GM21825 (cell line): ENCODE results near the gene SLAMF9.
"Not testable (repeated sequence)": the region's sequence is repeated elsewhere in the genome, so short reads cannot be mapped to it uniquely, and the experiment has no call there.

Experiments used
- ATAC-seq: cut with Tn5 transposase; IDR thresholded peaks from one replicate; pipeline ENCODE4 v1.9.1; 2021; ENCODE audit warnings: mild to moderate bottlenecking, moderate library complexity; ENCODE audit not compliant: unreplicated experiment

The SLAMF9 gene

DNA sequence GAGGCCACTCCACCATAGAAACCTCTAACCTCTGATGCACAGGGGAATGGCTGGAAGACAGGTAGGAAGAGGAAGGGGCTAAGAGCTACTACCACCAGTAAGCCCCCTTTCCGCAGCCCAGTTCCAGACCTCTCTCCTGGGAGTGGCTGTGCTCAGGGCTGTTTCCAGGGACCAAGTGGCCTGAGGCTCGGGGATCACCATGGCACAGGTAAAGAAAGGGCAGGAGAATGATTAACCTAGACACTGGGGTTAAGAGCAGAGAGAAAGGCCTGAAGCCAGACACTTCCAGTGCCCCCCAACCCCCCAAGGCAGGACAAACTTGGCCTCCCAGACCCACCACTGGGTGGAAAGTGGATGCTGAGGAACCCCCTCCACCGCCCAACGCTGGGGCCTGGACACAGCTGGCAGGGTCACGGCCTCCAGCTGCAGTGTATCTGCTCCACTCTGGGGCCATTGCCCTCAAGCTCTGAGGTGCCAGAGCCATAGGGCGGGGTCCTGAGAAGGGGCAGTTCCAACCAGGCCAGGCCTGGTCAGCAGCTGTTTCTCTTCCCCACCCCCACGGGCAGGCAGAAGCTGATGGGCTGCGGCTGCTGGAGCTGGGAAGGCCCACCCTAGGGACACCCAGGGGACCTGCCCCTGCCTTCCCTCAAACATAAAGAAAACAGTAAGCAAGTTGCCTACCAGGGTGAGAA, 31.4 kb downstream of the SLAMF9 start:
- ATAC-seq, result no peak

DNA sequence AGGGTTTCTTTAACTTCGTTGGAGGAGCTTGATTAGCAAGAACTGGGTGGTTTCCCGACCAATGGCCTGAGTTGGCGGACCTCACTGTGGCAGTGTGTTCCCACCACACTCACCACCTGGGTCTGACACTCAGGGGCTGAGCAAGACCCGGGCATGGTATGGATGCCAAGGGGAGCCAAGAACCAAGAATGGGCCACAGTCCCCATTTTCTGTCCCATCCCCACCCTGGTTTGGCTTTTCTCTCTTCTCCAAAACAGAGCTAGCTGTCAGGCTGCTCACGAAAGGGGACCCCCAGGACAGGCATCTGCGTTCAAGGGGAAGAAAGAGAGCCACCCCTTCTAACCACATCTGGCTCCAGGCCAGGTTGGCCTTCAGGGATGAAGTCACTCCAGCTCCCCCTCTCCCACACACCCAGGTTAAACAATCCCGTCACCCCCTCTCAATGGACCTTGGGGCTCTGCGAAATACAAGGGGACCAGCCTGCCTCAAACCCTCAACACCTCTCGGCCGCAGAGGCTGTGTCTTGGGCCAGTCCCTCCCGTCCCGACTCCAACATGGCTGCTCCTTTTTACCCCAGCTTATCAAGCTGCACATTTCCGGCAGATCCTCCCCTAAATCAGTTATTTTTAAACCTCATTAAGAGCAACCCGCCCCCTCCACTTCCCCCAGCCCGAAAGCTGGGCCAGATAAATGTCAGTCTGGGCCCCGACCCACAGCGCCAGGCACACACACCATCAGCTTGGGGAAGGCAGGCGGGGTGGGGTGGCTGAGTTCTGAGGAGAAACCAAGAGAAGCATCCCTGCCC, 32.1 kb downstream of the SLAMF9 start:
- no peak for ATAC-seq

DNA sequence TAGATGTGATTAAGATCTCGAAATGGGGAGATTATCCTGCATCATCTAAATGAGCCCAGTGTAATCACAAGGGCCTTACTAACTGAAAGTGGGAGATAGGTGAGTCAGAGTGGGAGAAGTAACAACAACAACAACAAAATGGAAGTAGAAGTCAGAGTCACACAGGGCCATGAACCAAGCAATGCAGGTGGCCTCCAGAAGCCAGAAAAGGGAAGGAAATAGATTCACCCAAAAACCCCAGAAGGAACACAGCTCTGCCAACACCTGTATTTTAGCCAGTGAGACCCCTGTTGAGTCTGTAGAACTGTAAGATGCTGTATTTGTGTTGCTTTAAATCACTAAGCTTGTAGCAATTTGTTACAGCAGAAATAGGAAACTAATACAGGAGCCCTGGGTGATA, 32.8 kb downstream of the SLAMF9 start:
- ATAC-seq, result peak; percentile 19

DNA sequence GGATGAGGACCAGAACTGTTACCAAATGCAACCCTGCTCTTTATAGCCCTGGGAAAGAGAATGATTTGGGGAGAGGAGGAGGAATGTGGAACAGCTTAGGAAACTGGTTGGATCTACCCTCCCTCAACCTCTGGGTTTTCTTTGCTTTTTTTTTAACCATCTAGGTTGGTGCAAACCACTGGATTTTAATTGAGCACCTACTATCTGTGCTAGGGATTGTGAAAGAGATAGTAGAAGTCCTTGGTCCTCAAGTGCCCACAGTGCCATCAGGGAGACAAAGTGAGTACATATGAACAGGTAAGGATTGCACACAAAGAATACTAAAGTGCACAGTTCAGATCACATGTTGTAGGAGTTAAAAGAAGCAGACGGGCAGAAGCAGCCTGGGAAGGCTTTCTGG, 33.4 kb downstream of the SLAMF9 start:
- no peak for ATAC-seq

DNA sequence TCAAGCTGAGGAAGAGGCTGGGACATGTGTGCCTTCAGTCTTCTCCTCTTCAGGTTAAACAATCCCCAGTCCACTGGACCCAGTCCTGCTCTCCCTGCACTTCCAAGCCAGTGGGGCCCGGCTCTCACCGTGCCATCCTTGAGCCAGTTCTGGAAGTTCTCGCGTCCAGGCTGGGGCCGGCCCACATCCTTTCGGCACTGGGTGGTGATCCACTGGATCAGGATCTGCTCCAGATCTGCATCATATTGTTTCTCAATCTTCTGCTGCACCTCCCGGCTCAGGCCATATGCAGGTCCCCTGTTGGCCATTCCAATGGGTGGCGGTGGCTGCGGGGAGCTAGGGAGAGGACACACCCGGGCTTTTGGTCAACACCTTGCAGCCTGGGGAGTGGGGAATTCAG, 33.8 kb downstream of the SLAMF9 start:
- ATAC-seq, result no peak

DNA sequence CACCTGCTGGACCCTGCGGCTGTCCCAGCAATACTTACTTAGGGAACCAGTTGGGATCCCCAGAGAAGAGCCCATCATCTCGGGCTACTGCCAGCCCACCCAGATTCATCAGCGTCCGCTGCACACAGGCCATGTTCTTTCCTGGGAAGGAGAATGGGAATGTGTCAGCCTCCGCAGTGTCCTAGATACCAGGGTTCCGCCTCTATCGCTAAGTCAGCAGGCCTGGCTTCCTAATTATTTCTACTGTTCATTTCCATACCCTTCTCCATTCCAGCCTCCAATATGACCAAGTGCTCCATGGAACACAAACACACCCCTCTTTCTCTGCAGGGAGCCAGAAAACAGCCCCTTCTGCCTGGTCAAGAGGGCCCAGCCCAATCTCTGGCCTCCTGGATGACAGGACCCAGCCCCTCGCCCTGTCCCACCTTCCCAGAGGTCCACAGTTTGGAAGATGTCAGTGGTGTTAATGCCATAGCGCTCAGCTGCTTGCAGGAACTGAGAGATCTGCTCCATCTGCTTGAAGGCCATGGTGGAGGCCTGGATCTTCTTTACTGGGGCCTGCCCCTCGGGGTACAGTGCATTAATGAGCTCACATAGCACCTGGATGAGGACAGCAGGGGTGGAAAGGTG, 34.7 kb downstream of the SLAMF9 start:
- ATAC-seq, result no peak

DNA sequence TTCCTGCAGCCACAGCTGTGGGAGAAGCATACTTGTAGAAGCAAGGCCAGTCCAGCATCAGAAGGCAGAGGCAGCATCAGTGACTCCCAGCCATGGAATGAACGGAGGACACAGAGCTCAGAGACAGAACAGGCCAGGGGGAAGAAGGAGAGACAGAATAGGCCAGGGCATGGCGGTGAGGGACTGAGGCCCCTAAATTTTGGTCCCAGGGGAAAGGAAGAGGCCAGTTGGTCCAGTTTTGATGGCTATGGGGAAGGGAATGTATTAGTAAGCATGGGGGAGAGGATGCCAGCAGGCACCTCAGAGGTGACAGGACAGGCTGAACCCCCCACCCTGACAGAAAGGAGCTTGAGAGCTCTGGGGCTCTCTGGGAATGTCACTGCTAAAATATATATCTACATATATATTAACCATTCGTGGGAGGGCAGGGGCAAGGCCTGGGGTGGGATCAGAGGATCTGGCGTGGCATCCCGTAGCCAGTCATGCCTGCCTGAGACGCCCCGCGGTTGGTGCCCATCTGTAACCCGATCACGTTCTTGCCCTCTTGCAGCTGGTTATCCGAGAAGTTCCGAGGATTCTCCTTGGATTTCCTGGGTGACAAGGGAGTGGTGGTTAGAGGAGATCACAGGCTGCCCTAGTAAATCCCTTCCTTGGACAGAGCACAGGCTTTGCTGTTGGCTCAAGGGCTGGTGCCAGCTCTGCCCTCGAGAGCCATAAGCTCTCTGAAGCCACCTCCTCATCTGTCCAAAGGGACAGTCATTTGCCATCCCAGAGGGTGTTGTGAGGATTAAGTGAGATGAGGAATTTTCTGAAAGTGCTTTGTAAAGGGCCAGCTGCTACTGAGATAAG, 35.5 kb downstream of the SLAMF9 start:
- no peak for ATAC-seq

DNA sequence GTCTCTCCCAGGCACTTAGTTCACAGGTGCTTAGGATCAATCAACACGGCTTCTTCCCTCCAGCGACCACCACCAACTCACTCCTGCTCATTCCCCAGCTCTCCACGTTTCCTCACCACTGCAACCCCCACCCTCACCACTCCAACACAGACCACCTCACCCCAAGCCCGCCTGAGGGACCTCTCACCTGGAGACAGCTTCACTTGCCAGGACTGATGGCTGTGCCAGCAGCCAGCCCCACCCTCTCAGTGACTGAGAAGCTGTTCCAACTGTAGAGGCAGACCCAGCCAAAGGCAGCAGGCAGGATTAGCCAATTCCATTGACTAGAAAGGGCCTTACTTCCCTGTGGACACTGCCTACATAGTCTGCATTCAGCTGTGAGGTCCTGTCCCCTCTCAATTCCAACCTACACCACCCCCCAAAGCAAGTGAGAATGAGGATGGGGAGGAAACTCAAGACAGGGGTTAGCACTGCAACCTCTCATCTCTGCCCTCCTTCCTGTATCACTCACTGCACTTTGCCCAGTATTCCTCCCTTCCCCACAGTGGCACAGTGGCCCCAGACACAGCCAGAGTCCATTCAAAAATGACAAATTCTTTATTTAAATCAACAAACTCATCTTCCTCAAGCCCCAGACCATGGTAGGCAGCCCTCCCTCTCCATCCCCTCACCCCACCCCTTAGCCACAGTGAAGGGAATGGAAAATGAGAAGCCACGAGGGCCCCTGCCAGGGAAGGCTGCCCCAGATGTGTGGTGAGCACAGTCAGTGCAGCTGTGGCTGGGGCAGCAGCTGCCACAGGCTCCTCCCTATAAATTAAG, 36.3 kb downstream of the SLAMF9 start:
- ATAC-seq, result no peak

DNA sequence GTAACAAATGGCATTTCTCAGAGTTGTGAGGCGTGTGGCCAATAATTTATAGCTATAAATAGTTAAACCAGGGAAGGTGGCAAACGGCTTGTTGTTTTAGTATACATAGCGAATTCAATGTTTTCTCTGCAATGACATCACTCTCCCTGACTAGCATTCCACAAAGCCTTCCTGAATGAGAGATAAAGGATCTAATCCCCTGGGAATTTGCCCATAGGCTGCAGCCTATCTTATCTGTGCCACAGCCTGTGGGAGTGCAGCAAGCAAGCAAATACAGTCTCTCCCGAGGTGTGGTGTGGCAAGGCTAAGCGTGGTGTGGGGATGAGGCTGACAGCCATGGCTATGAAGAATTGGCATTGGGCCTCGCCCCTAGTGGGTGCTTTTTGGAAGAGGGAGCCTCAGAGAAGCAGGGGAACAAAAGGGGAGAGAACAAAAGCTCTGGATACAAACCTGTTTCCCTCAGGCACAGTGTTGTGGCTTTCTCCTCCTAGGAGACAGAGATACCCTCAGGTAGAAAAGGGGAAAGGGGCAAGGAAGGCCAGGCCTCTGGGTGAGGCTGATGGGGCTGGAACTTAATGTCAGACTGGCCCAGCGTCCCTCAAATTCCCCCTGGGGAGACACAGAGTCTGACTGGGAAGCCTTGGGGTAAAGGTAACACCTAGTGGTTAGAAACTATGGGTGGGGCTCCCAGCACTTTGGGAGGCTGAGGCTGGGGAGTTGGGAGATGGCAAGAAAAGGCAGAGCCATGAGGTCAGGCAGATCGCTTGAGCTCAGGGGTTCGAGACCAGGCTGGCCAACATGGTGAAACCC, 37.6 kb downstream of the SLAMF9 start:
- no peak for ATAC-seq

DNA sequence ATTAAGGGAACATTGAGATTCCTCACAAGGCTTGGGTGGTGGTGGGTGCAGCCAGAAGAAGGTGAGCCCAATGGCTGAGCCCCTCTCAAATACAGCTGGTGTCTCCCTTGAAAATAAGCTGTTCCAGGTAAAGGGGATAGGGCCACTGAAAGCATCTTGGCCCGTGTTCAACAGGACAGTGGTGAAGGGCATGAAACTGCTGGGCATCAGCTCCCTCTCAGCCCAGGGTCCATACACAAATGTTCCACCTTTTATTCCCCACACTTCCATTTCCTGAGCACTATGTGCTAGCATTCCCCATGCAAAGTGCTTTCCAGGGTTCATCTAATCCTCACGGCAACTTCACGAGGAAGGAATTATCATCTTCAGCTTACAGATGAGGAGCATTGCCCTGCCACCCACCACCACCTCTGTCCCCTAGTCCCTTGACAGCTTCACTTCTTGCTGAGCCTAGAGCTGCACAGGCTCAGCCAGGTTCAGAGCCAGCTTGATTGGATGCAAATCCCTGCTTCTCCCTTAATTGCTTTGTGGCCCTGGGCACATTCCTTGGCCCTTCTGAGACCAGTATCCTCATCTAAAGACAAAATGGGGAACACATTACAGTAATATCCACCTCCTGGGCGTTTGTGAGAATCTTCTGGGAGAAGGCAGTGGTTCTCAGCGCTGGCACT, 38.3 kb downstream of the SLAMF9 start:
- no peak for ATAC-seq

DNA sequence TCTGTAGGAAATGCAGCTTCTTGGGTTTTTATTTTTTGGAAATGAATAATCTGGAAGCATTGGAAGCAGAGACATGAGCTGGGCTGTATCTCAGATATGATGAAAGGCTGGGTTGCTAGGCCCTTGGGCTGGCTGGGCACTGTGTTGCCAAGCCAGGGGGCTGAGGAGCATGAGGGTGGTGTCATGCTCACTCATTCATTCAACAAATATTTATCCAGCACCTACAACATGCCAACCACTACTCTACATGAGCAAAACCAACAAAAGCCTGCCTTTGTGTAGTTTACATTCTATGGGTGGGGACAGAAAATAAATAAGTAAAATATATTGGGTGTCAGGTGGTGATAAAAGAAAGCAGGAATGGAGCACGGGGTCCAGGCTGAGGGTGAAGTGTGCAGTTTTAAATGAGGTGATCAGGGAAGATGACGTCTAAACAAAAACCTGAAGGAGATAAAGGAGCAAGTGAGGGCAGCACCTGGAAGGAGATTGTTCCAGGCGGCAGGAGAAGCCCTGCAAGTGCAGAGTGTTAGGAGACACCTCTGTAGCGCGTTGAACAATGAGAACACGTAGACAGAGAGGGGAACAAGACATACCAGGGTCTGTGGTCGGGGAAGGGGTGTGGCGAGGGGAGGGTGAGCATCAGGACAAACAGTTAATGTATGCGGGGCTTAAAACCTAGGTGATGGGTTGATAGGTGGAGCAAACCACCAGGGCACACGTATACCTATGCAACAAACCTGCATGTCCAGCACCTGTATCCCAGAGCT, 39.6 kb downstream of the SLAMF9 start:
- ATAC-seq, result no peak

DNA sequence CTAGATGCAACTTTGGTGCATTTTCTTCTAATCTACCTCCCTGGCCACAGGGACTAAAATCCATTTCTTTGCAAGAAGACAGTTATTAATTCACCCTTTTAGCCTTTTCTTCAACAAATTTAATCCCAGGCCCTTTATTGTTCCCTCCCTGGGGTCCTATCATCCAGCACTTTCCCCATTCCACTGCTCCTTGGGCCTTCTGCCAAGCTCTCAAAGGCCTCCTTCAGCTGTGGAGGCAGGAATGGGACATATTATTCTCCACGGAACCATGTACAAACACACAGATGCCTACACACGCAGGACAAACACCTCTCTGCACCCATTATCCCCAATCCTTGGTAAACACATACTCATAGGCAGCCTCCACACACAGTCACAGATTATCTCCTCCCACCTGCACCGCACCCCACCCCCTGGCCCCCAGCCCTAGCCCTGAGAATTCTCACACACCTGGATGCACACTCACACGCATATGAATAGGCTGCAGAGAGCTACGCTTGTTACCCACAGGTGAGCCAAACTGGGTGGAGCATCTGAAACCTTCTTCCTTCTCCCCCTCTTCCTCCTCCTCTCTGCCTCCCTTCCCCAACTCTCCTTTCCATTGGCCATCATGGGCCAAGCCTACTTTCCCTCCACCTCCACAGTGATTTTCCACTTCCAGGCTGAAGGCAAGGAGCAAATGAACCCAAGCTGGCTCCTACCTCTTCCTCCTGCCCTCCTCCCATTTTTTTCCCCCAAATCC, 40.4 kb downstream of the SLAMF9 start:
- ATAC-seq, result no peak

DNA sequence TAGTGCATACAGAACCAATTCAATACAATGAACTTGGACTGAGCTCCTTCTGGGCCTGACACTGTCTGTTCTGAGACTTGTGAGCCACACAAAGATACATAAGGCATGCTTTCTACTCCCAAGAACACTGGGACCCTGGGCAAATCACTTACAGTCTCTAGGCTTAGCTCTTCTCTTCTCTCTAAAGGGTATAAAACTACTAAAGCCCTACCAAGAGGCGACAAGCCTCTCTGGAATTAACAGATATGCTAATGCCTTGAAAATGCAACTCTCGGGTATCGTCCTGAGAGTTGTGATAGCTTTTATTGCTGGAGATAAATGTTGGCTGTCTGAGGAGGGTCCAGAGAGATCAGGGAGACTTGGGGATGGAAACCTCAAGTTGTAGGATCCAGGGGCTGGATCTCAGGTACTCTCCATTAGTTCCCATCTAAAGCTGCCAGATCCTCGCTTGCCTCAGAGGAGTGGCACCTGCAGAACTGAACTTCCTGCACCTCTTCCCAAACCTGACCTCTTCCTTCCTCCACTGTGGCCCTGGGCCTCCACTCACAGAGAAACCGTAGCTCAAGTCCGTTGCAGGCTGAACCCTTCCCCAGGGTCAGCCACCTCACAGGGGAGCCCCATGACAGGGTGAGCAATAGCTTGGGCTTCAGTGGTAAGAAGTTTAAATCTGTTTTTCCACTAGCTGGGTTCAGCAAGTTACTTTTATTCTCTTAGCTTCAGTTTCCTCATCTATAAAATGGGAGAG, 42.5 kb downstream of the SLAMF9 start:
- ATAC-seq, result no peak

DNA sequence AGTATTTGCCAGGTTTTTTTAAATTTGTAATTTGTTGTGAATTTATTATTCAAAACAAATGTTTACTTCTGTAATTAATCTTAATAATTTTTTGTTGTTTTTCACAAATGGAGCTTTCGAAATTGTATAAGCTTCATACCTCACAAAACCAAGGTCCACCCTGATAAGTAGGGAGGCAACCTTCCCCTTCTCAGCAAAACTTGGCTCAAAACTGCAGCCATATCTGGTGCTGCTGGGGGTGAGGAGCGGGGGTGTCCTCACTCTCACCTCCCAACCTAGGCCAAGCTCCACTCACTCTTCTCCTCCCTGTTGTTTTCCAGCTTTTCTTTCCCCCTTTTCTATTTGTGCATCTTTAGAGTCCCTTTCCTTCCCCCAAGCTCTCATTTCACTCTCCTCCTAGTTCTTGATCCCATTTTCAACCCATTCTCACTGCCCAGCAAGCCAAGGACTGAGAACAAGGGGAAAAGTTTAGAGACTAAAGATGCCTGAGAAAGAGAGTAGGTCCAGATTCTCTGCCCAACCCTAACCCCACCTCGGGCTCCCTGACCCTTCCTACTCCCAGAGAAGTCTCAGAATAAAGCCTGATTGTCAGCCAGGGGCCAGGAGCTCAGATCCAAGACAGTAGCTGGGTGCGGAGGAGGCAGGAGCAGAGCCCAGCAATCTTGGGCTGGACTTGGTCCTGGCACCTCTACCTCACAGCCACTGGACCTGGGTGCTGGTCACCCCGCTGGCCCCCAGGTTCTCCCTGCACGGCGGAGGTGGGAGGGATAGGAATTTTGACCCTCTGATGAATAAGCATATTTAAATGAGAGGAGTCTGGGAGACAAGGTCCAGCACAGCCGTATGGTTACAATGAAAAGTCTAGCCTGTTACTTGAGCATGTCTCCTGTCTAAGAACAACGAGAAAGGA, 45.8 kb downstream of the SLAMF9 start:
- ATAC-seq, result no peak

DNA sequence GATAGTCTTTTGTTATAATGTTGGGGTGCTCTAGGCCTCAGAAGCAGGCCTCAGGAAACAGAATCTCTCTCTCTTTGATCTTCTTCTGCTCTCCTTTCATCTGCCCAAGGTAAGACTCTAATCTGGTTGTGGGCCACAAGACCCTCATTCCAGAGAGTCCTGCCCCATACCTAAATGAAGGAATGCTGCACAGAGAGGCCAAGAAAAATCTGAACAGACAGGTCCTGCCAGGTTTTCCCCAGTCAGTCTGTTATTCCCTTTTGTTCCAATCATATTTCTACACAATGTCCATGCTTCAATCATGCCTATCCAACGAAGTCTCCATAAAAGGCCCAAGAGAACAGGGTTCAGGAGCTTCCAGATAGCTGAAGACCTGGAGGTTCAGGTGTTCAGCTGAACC, 47.1 kb downstream of the SLAMF9 start:
- ATAC-seq, result no peak

DNA sequence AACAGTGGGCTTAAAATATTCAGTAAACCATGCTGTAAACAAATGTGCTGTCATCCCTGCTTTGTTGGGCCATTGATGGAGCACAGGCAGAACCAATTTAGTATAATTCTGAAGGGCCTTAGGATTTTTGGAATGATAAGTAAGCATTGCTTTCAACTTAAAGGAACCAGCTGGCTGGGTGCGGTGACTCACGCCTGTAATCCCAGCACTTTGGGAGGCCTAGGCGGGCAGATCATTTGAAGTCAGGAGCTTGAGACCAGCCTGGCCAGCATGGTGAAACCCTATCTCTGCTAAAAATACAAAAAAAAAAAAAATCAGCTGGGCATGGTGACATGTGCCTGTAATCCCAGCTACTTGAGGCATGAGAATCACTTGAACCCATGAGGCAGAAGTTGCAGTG, 50.0 kb downstream of the SLAMF9 start:
- not testable (repeated sequence) for ATAC-seq
